Skeletal muscle satellite cell (primary cell): ENCODE measurements around the gene COX6B2.

ENCODE experiments used
- H3K27me3 ChIP-seq: 2 replicates; pipeline ENCODE4 v1.7.0; 2013; ENCODE audit warnings: low read length; ENCODE audit not compliant: control insufficient read depth, insufficient read depth
- H3K36me3 ChIP-seq: 2 replicates; pipeline ENCODE4 v1.7.0; 2013; ENCODE audit warnings: mild to moderate bottlenecking, control low read depth, low read length; ENCODE audit not compliant: insufficient read depth
- H3K4me1 ChIP-seq: 2 replicates; pipeline ENCODE4 v1.7.0; 2013; ENCODE audit warnings: low read length; ENCODE audit not compliant: control insufficient read depth, insufficient read depth
- H3K4me2 ChIP-seq: 2 replicates; pipeline ENCODE4 v1.7.0; 2013; ENCODE audit warnings: mild to moderate bottlenecking, low read length
- H3K4me3 ChIP-seq: 2 replicates; pipeline ENCODE4 v1.7.0; 2013; ENCODE audit warnings: low read length
- H3K9ac ChIP-seq: 2 replicates; pipeline ENCODE4 v1.7.0; 2013; ENCODE audit warnings: mild to moderate bottlenecking, low read depth, low read length, moderate library complexity
- H3K9me3 ChIP-seq: replicated peaks from 2 replicates; pipeline ENCODE4 v1.7.0; 2013; ENCODE audit warnings: mild to moderate bottlenecking, control low read depth, low read length

Gene COX6B2

GRCh38 chr19:55379174-55379573 is 24.7 kb upstream of the COX6B2 start:
- H3K4me3 ChIP-seq = no peak overlapping the region
- H3K4me1 ChIP-seq = peaks cover 9% of the 10 kb centered on the region
- no peak overlapping the region for H3K9ac ChIP-seq
- no peak overlapping the region for H3K4me2 ChIP-seq
- no peaks in the 10 kb centered on the region for H3K9me3 ChIP-seq
- peaks cover 5% of the 10 kb centered on the region for H3K27me3 ChIP-seq
- H3K36me3 ChIP-seq = no peaks in the 10 kb centered on the region

GRCh38 chr19:55377356-55378131 is 23.0 kb upstream of the COX6B2 start:
- no peak overlapping the region for H3K9ac ChIP-seq
- H3K36me3 ChIP-seq = no peaks in the 10 kb centered on the region
- no peak overlapping the region for H3K4me2 ChIP-seq
- H3K27me3 ChIP-seq = peaks cover 5% of the 10 kb centered on the region
- peaks cover 10% of the 10 kb centered on the region for H3K4me1 ChIP-seq
- no peaks in the 10 kb centered on the region for H3K9me3 ChIP-seq
- no peak overlapping the region for H3K4me3 ChIP-seq

- no peak within 1 kb of the TSS for H3K9ac ChIP-seq
- no peak within 1 kb of the TSS for H3K4me2 ChIP-seq
- H3K4me3 ChIP-seq = no peak within 1 kb of the TSS
- no peaks in the 10 kb centered on the region for H3K9me3 ChIP-seq
- H3K4me1 ChIP-seq = peaks cover 10% of the 10 kb centered on the region
- H3K36me3 ChIP-seq = no peaks in the 10 kb centered on the region
- peaks cover 5% of the 10 kb centered on the region for H3K27me3 ChIP-seq
These were observed 21.9 kb upstream of the COX6B2 start, which contains the start of gene TMEM190 for GRCh38 chr19:55376241-55376933. Gene TMEM190, plus strand, starts transcription at chr19:55376826. Its CDS starts 28 bp downstream, at chr19:55376854.

GRCh38 chr19:55373993-55374757 is 19.7 kb upstream of the COX6B2 start:
- Histone ChIP-seq H3K27me3 (peaks cover 5% of the 10 kb centered on the region), H3K9me3 (no peaks in the 10 kb centered on the region), H3K4me1 (peaks cover 25% of the 10 kb centered on the region), H3K4me2 (peak overlapping the region; percentile 52), H3K9ac (no peak overlapping the region), H3K36me3 (no peaks in the 10 kb centered on the region), H3K4me3 (no peak overlapping the region)

- Histone ChIP-seq H3K4me3 (no peak overlapping the region), H3K4me2 (peak overlapping the region; percentile 52), H3K9me3 (no peaks in the 10 kb centered on the region), H3K27me3 (peaks cover 5% of the 10 kb centered on the region), H3K36me3 (no peaks in the 10 kb centered on the region), H3K4me1 (peaks cover 32% of the 10 kb centered on the region), H3K9ac (no peak overlapping the region)
These were observed 18.9 kb upstream of the COX6B2 start for GRCh38 chr19:55373306-55373992.

- H3K9me3 ChIP-seq = no peaks in the 10 kb centered on the region
- no peak overlapping the region for H3K4me2 ChIP-seq
- H3K36me3 ChIP-seq = no peaks in the 10 kb centered on the region
- H3K4me3 ChIP-seq = no peak overlapping the region
- peaks cover 2% of the 10 kb centered on the region for H3K27me3 ChIP-seq
- no peak overlapping the region for H3K9ac ChIP-seq
- peaks cover 29% of the 10 kb centered on the region for H3K4me1 ChIP-seq
These were observed 18.0 kb upstream of the COX6B2 start for GRCh38 chr19:55372316-55373081.

- H3K9me3 ChIP-seq = no peaks in the 10 kb centered on the region
- H3K4me1 ChIP-seq = peaks cover 29% of the 10 kb centered on the region
- peak within 1 kb of the TSS; percentile 87 for H3K4me3 ChIP-seq
- peak within 1 kb of the TSS; percentile 78 for H3K9ac ChIP-seq
- H3K36me3 ChIP-seq = no peaks in the 10 kb centered on the region
- no peaks in the 10 kb centered on the region for H3K27me3 ChIP-seq
- H3K4me2 ChIP-seq = peak within 1 kb of the TSS; percentile 99
These were observed 15.9 kb upstream of the COX6B2 start, which contains the start of gene IL11 for GRCh38 chr19:55370305-55370988. Gene IL11, minus strand, starts transcription at chr19:55370463. Its CDS starts 153 bp downstream, at chr19:55370310.

GRCh38 chr19:55369653-55370304 is 15.3 kb upstream of the COX6B2 start:
- H3K4me3 ChIP-seq = peak overlapping the region; percentile 87
- peak overlapping the region; percentile 78 for H3K9ac ChIP-seq
- no peaks in the 10 kb centered on the region for H3K27me3 ChIP-seq
- H3K4me1 ChIP-seq = peaks cover 29% of the 10 kb centered on the region
- H3K4me2 ChIP-seq = peak overlapping the region; percentile 99
- no peaks in the 10 kb centered on the region for H3K36me3 ChIP-seq
- no peaks in the 10 kb centered on the region for H3K9me3 ChIP-seq

GRCh38 chr19:55368701-55369563 is 14.4 kb upstream of the COX6B2 start:
- Histone ChIP-seq H3K36me3 (no peaks in the 10 kb centered on the region), H3K9me3 (no peaks in the 10 kb centered on the region), H3K4me1 (peaks cover 33% of the 10 kb centered on the region), H3K9ac (peak overlapping the region; percentile 65), H3K4me2 (peak overlapping the region; percentile 83), H3K27me3 (no peaks in the 10 kb centered on the region), H3K4me3 (peak overlapping the region; percentile 70)
